IPS-11a (cell line): ENCODE results near the gene NTRK1.

Source experiments
- H3K4me3 ChIP-seq: one replicate; pipeline ENCODE4 v1.5.1; 2013; ENCODE audit warnings: low read depth, low read length, control low read depth

NTRK1 gene

GRCh38 chr1:156836892-156837291 is 23.8 kb upstream of the NTRK1 start:
- no peak overlapping the region for H3K4me3 ChIP-seq

GRCh38 chr1:156838972-156839371 is 21.7 kb upstream of the NTRK1 start:
- H3K4me3 ChIP-seq, result no peak overlapping the region

GRCh38 chr1:156839426-156840109 is 21.1 kb upstream of the NTRK1 start:
- H3K4me3 ChIP-seq, result no peak overlapping the region

- H3K4me3 ChIP-seq, result no peak overlapping the region
These were observed 20.3 kb upstream of the NTRK1 start for GRCh38 chr1:156840186-156840897.

GRCh38 chr1:156840898-156841279 is 19.8 kb upstream of the NTRK1 start:
- no peak overlapping the region for H3K4me3 ChIP-seq

- no peak overlapping the region for H3K4me3 ChIP-seq
These were observed 19.3 kb upstream of the NTRK1 start for GRCh38 chr1:156841295-156841855.

GRCh38 chr1:156842618-156843300 is 17.9 kb upstream of the NTRK1 start:
- no peak overlapping the region for H3K4me3 ChIP-seq

GRCh38 chr1:156844102-156844501 is 16.6 kb upstream of the NTRK1 start:
- no peak overlapping the region for H3K4me3 ChIP-seq

- H3K4me3 ChIP-seq, result peak overlapping the region; percentile 25
These were observed 16.0 kb upstream of the NTRK1 start for GRCh38 chr1:156844638-156845037.

- peak overlapping the region; percentile 25 for H3K4me3 ChIP-seq
These were observed 15.4 kb upstream of the NTRK1 start for GRCh38 chr1:156845055-156845952.

GRCh38 chr1:156845953-156846545 is 14.6 kb upstream of the NTRK1 start:
- H3K4me3 ChIP-seq, result no peak overlapping the region

- no peak overlapping the region for H3K4me3 ChIP-seq
These were observed 14.0 kb upstream of the NTRK1 start for GRCh38 chr1:156846643-156847042.

- H3K4me3 ChIP-seq, result no peak overlapping the region
These were observed 12.8 kb upstream of the NTRK1 start for GRCh38 chr1:156847591-156848460.

GRCh38 chr1:156848461-156849150 is 12.1 kb upstream of the NTRK1 start:
- no peak overlapping the region for H3K4me3 ChIP-seq

- H3K4me3 ChIP-seq, result no peak overlapping the region
These were observed 11.5 kb upstream of the NTRK1 start for GRCh38 chr1:156849151-156849496.

- no peak overlapping the region for H3K4me3 ChIP-seq
These were observed 8.8 kb upstream of the NTRK1 start for GRCh38 chr1:156851779-156852417.

GRCh38 chr1:156852418-156852874 is 8.2 kb upstream of the NTRK1 start:
- no peak overlapping the region for H3K4me3 ChIP-seq

GRCh38 chr1:156853761-156854160 is 6.9 kb upstream of the NTRK1 start:
- no peak overlapping the region for H3K4me3 ChIP-seq
